ENCODE measurements around the gene LRRC34. TPM values are rescaled to one million over a fixed set of nuclear protein-coding genes. Genes with fewer than 3 reads are reported as not detected.
A peak's percentile ranks its signal among the peaks of the same experiment; 100 is the strongest.

Gene LRRC34
- total and polyA plus RNA-seq, 10 of the 15 experiments (the other 5 are each of a cell fraction or from before 2014, with no cell fraction given) = 0.24 to 3.7 (median 1.7) TPM

DNA sequence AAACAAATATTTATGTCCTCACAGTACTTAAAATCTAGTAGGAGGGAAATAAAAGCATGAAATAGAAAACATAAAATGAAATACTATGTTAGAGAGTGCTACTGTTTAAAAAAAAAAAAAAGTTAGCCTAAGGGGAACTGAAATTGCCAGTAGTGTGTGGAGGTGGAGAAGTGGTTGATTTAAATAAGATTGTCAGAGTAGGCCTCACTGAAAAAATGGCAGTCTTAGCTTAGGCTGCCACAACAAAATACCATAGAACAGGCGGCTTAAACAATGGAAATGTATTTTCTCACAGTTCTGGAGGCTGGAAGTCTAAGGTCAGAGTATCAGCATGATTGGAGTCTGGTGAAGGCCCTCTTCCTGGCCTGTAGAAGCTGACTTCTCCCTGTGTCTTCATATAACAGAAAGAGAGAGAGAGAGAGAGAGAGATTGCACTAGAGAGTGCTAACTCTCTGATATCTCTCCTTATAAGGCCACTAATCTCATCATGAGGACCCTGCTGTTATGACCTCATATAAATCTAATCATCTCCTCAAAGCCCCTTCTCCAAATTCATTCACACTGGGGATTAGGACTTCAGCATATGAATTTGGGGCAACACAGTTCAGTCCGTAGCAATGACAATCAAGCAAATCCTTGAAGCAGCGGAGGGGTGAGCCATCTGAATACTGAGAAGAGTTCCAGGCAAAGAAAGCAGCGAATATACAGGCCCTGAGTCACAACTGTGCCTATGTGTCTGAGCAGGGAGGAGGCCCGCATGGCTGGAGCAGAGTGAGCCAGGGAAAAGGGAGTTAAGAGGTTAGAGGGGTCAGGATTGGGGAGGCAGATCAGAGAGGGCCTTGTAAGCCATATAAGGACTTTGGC, 23.6 kb upstream of the LRRC34 start:
- ATAC-seq (peak; percentile 95), DNase-seq (ENCODE audit: low read depth, low spot score) (peak; percentile 27), FAIRE-seq (peak; percentile 98)
- Histone ChIP-seq H3K4me1 (ENCODE audit: control insufficient read depth, insufficient read depth, low read length) (peaks cover 25% of the 10 kb centered on the region), H3K36me3 (ENCODE audit: control insufficient read depth in 2 of 2, insufficient read depth in 2 of 2, low read length in 1 of 2) (no peaks in the 10 kb centered on the region), H3K4me2 (ENCODE audit: control insufficient read depth, insufficient read depth) (peak overlapping the region; percentile 46), H4K20me1 (ENCODE audit: control insufficient read depth, insufficient read depth) (no peaks in the 10 kb centered on the region), H3K27me3 (replicated peaks in 1 of 2; ENCODE audit: control insufficient read depth in 2 of 2, insufficient read depth in 2 of 2, low read length in 1 of 2) (peaks cover 0 to 1% of the 10 kb centered on the region in 2 experiments; a peak in 1 of 4 replicates), H3K9me3 (replicated peaks; ENCODE audit: control insufficient read depth, insufficient read depth, low read length) (no peaks in the 10 kb centered on the region), H3K27ac (ENCODE audit: control insufficient read depth, insufficient read depth) (peak overlapping the region; percentile 81), H2AFZ (ENCODE audit: control insufficient read depth, low read depth, low read length) (peak overlapping the region; percentile 90), H3K4me3 (no peak overlapping the region), H3K9ac (ENCODE audit: control insufficient read depth, insufficient read depth, low read length) (peak overlapping the region; percentile 55), H3K79me2 (ENCODE audit: control insufficient read depth, insufficient read depth, low read length) (no peaks in the 10 kb centered on the region)
- WGBS (ENCODE audit: insufficient coverage, insufficient replicate concordance, low lambda C conversion rate, missing lambda C conversion rate) = 67% methylated on average over 5 of the region's 5 CpGs
- intact Hi-C loops (cut with micrococcal nuclease; ENCODE audit: unreplicated experiment) = no loop called here
- SMC1A ChIA-PET (ENCODE audit: uncharacterized antibody, unreplicated experiment) = interaction anchor here (0.6 to 2.3 kb wide), 6 partner anchors 9 to 1385 kb away, joined by 3 to 14 read pairs (median 4); no protein-coding TSS in a partner anchor
- in situ Hi-C loops (cut with MboI) = no loop called here
- RAD21 ChIA-PET (ENCODE audit: unreplicated experiment) = interaction anchor here (0.7 kb wide), 1 partner anchor 115 kb away, joined by 3 read pairs; no protein-coding TSS in a partner anchor
- no TSS peak for BruUV-seq (replicated peaks)
- POLR2A ChIA-PET = interaction anchor here (0.9 kb wide), 1 partner anchor 19 kb away, joined by 3 read pairs; no protein-coding TSS in a partner anchor
- CTCF ChIA-PET = interaction anchor here (0.7 to 0.9 kb wide), 3 partner anchors 22 to 27 kb away, joined by 3 to 4 read pairs (median 3); partner anchors contain the start of genes LRRC34 and LRRIQ4
- no peak for TF ChIP-seq LARP7 (IDR thresholded peaks at IDR 0.05)
- TF ChIP-seq YBX1 (IDR thresholded peaks at IDR 0.05) = no peak
- no peak for TF ChIP-seq CHD1 (IDR thresholded peaks at IDR 0.05; ENCODE audit: low read depth, low read length)
- TF ChIP-seq EP300 (IDR thresholded peaks at IDR 0.05; ENCODE audit: borderline replicate concordance in 1 of 2, control insufficient read depth in 1 of 2, low read depth in 2 of 2, low read length in 2 of 2) = 0 out of 4 replicates have a peak, but pooled peaks of 1 of the 2 experiments have one; percentile 44
- peak; percentile 98 for TF ChIP-seq ZNF384 (IDR thresholded peaks at IDR 0.05; ENCODE audit: borderline replicate concordance, low read depth, low read length)
- no peak; the same call in 1 of the 2 replicates for TF ChIP-seq CREM (IDR thresholded peaks at IDR 0.05; ENCODE audit: low read depth)
- 0 out of 2 replicates have a peak, but pooled peaks have one; percentile 64 for TF ChIP-seq CBX5 (IDR thresholded peaks at IDR 0.05; ENCODE audit: low read depth)
- no peak for TF ChIP-seq BMI1 (IDR thresholded peaks at IDR 0.05; ENCODE audit: borderline replicate concordance)
- TF ChIP-seq BCL11A (IDR thresholded peaks at IDR 0.05; ENCODE audit: low read depth, low read length) = 0 out of 2 replicates have a peak, but pooled peaks have one; percentile 23
- TF ChIP-seq SREBF2 (IDR thresholded peaks at IDR 0.05; ENCODE audit: low read length) = no peak
- TF ChIP-seq ZNF622 (IDR thresholded peaks at IDR 0.05) = no peak
- 0 out of 2 replicates have a peak, but pooled peaks have one; percentile 21 for TF ChIP-seq ZNF24 (IDR thresholded peaks at IDR 0.05)
- TF ChIP-seq ZNF687 (IDR thresholded peaks at IDR 0.05) = no peak
- no peak for TF ChIP-seq IRF3 (IDR thresholded peaks at IDR 0.05)
- TF ChIP-seq NFIC (IDR thresholded peaks at IDR 0.05; ENCODE audit: low read depth, low read length) = peak; percentile 24; the same call in 1 of the 2 replicates
- 0 out of 2 replicates have a peak, but pooled peaks have one; percentile 25 for TF ChIP-seq RELB (IDR thresholded peaks at IDR 0.05; ENCODE audit: low read depth)
